Measurements from ENCODE around the gene LNPK.
"Not testable (repeated sequence)": the region's sequence is repeated elsewhere in the genome, so short reads cannot be mapped to it uniquely, and the experiment has no call there.

LNPK gene

DNA sequence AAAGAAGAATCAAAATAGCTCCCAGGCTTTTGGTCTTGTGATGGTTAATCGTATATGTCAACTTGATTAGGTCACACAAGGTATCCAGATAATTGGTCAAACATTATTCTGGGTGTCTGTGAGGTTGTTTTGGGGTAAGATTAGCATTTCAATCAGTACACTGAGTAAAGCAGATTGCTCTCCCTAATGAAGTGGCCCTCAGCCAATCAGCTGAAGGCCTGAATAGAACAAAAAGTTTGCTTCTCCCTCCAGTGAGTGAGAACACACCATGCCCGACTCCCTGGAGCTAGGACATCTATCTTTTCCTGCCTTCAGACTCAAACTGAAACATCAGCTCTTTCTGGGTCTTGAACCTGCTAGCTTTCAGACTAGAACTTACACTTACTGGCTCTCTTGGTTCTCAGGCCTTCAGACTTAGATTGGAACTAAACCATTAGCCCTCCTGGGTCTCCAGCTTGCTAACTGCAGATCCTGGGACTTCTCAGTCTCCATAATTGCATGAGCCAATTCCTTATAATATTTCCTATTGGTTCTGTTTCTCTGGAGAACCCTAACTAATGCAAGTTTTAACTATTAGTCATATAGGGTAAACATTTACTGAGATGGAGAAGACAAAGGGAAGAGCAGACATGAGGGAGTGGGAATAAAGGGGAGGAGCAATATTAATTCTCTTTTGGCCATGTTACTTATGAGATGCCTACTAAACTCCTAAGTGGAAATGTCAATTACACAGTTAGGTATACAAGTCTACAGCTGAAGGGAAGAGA is 25.5 kb downstream of the LNPK start:
- no peak for DNase-seq (ENCODE audit: low spot score)
- POLR2A ChIA-PET (ENCODE audit: low non-redundant PET) = no interaction called here
- CTCF ChIA-PET = interaction anchor here (0.5 to 0.6 kb wide), 2 partner anchors 7 to 1106 kb away, joined by 3 read pairs; no protein-coding TSS in a partner anchor
- no peak overlapping the region for H3K27ac ChIP-seq
- TF ChIP-seq, protein P1, sequence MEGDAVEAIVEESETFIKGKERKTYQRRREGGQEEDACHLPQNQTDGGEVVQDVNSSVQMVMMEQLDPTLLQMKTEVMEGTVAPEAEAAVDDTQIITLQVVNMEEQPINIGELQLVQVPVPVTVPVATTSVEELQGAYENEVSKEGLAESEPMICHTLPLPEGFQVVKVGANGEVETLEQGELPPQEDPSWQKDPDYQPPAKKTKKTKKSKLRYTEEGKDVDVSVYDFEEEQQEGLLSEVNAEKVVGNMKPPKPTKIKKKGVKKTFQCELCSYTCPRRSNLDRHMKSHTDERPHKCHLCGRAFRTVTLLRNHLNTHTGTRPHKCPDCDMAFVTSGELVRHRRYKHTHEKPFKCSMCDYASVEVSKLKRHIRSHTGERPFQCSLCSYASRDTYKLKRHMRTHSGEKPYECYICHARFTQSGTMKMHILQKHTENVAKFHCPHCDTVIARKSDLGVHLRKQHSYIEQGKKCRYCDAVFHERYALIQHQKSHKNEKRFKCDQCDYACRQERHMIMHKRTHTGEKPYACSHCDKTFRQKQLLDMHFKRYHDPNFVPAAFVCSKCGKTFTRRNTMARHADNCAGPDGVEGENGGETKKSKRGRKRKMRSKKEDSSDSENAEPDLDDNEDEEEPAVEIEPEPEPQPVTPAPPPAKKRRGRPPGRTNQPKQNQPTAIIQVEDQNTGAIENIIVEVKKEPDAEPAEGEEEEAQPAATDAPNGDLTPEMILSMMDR (conservative IDR thresholded peaks at IDR 0.05; ENCODE audit: low read depth) = no peak

DNA sequence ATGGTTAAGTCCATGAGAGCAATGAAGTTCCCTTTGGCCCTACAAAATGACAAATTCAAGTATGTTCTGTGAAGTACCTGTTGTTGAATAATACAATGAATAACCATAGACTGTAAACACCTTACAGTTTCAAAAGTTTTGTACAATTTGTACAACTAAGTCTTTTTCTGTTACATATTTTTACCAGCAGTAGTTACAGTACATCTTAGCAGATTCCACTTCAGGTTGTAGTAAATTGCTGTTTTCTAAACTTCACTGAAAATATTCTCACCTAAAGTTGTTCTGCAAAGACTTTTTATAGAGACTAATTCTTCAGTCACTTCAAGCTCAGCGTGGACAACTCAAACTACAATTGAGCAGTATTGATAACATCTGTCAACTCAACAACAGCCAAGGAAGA is 28.7 kb downstream of the LNPK start:
- no peak overlapping the region for H3K27ac ChIP-seq
- no peak for DNase-seq (ENCODE audit: low spot score)
- ChIA-PET POLR2A (ENCODE audit: low non-redundant PET) (no interaction called here), CTCF (interaction anchor here (0.7 kb wide), 1 partner anchor 1523 kb away, joined by 4 read pairs; no protein-coding TSS in a partner anchor)
- TF ChIP-seq, protein P1 (conservative IDR thresholded peaks at IDR 0.05; ENCODE audit: low read depth) = no peak

DNA sequence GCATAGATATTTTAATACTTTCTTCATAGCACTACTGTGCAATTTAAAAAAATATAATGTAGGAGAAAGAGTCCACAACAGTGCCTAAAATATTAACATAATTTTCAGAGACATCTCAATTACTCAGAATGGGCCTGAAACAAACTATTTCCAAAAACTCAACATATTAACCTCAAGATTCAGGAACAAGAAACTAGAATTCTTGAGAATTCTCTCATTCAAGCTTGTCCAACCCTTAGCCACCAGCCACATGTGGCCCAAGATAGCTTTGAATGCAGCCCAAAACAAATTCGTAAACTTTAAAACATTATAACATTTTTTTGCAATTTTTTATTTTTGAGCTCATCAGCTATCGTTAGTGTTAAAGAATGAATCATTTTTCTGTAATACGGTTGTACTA is 35.2 kb downstream of the LNPK start:
- no peak overlapping the region for H3K27ac ChIP-seq
- TF ChIP-seq, protein P1 (conservative IDR thresholded peaks at IDR 0.05; ENCODE audit: low read depth) = no peak
- POLR2A ChIA-PET (ENCODE audit: low non-redundant PET) = no interaction called here
- CTCF ChIA-PET = interaction anchor here (0.6 kb wide), 1 partner anchor 92 kb away, joined by 3 read pairs; no protein-coding TSS in a partner anchor
- no peak for DNase-seq (ENCODE audit: low spot score)

DNA sequence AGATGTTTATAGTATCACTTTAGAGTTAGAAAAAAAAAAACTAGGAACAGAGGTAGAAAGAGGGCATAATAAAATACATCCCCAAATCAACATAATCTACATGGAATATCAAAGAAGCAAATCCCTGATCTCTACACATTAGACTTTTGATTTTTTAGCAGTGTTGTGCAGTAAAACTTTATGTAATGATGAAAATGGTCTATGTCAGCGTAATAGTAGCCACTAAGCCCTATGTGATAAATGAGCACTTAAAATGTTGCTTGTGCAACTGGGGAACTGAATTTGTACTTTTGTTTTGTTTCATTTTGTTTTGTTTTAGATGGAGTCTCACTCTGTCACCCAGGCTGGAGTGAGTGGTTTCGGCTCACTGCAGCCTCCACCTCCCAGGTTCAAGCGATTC is 36.3 kb downstream of the LNPK start:
- ChIA-PET POLR2A (ENCODE audit: low non-redundant PET) (no interaction called here), CTCF (no interaction called here)
- TF ChIP-seq, protein P1 (conservative IDR thresholded peaks at IDR 0.05; ENCODE audit: low read depth) = no peak
- H3K27ac ChIP-seq = no peak overlapping the region
- no peak for DNase-seq (ENCODE audit: low spot score)

DNA sequence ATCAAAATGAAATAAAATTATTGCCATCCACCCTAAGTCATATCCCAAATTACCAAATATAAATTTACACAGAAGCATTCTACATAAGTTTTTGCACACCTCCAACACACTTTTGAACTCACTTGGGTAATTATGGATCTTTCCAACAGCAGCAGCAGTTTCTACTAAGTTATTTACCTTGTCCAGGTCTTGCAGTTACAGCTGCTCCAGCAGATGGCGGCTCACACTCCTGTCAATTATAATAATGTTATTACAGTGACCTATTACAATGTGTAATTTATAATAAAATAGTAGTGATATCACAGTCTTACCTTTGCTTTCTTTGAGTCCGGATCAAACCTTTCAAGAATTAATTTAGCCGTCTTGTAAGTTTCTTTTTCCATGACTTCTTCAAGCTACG is 37.9 kb downstream of the LNPK start:
- CTCF ChIA-PET = interaction anchor here (0.9 kb wide), 1 partner anchor 9 kb away, joined by 3 read pairs; no protein-coding TSS in a partner anchor
- POLR2A ChIA-PET (ENCODE audit: low non-redundant PET) = no interaction called here
- TF ChIP-seq, protein P1 (conservative IDR thresholded peaks at IDR 0.05; ENCODE audit: low read depth) = 0 out of 2 replicates have a peak, but pooled peaks have one; percentile 11
- H3K27ac ChIP-seq = no peak overlapping the region
- no peak for DNase-seq (ENCODE audit: low spot score)

DNA sequence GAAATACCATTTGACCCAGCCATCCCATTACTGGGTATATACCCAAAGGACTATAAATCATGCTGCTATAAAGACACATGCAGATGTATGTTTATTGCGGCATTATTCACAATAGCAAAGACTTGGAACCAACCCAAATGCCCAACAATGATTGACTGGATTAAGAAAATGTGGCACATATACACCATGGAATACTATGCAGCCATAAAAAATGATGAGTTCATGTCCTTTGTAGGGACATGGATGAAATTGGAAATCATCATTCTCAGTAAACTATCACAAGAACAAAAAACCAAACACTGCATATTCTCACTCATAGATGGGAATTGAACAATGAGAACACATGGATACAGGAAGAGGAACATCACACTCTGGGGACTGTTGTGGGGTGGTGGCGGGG is 38.9 kb downstream of the LNPK start:
- POLR2A ChIA-PET (ENCODE audit: low non-redundant PET); CTCF ChIA-PET; H3K27ac ChIP-seq; DNase-seq (ENCODE audit: low spot score): not testable (repeated sequence)

DNA sequence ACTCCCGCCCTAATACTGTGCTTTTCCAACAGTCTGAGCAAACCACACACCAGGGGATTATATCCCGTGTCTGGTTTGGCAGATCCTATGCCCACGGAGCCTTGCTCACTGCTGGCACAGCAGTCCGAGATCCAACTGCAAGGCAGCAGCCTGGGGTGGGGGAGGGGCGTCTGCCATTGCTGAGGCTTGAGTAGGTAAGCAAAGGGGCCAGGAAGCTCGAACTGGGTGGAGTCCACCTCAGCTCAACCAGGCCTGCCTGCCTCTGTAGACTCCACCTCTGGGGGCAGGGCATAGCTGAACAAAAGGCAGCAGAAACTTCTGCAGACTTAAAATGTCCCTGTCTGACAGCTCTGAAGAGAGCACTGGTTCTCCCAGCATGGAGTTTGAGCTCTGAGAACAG is 44.2 kb downstream of the LNPK start:
- ChIA-PET CTCF (no interaction called here), POLR2A (ENCODE audit: low non-redundant PET) (no interaction called here)
- no peak overlapping the region for H3K27ac ChIP-seq
- no peak for DNase-seq (ENCODE audit: low spot score)
- TF ChIP-seq, protein P1 (conservative IDR thresholded peaks at IDR 0.05; ENCODE audit: low read depth) = no peak
